Endothelial cell of umbilical vein (primary cell): ENCODE data around the gene IGSF9. TPM values are rescaled to one million over a fixed set of nuclear protein-coding genes. Genes with fewer than 3 reads are reported as not detected.

Source experiments
- BruUV-seq: library from RNA; stranded (reverse); fragments of 400-500 nt; replicated peaks from 2 replicates; lab custom pipeline; 2021; lab: Mats Ljungman, UMichigan
- CTCF ChIA-PET: fragments of 300-600, 350-600 bp; sonication (Branson Sonifier 250); formaldehyde crosslinking; loops from one replicate; lab custom pipeline; 2021; ENCODE audit warnings: antibody characterized with exemption, inconsistent platforms; lab: Charles Lee
- POLR2A ChIA-PET: fragments of 300-600, 350-600 bp; sonication (Branson Sonifier 250); formaldehyde crosslinking; loops from one replicate; lab custom pipeline; 2021; ENCODE audit warnings: antibody characterized with exemption, inconsistent platforms; lab: Charles Lee
- DNase-seq: peaks from one replicate; pipeline ENCODE4 v3.0.0-alpha.2; 2011; ENCODE audit warnings: low read depth, low spot score
- FAIRE-seq: peaks from 2 replicates; lab custom pipeline; 2011; peaks lifted over from hg19 to GRCh38; lab: Jason Lieb, UNC
- H2AFZ ChIP-seq: 2 replicates; pipeline ENCODE4 v1.6.0; 2012; ENCODE audit warnings: low read depth, low read length, control low read depth, inconsistent platforms
- H3K27ac ChIP-seq: 2 replicates; pipeline ENCODE4 v1.5.1; 2011; ENCODE audit warnings: low read depth, mild to moderate bottlenecking, control low read depth, low read length, moderate library complexity; ENCODE audit not compliant: insufficient read depth
- H3K27me3 ChIP-seq, 2 experiments: 2 replicates each; pipeline versions ENCODE4 v1.6.0 to v1.6.1; 2011; ENCODE audit warnings: low read length in 2 of 2, mixed read lengths in 1 of 2; ENCODE audit not compliant: control insufficient read depth in 2 of 2, insufficient read depth in 2 of 2
- H3K36me3 ChIP-seq, 2 experiments: 2 replicates in 1 of 2; 3 replicates in 1 of 2; pipeline ENCODE4 v1.5.1; 2011; ENCODE audit warnings: low read length in 2 of 2, mild to moderate bottlenecking in 1 of 2, moderate library complexity in 1 of 2; ENCODE audit not compliant: control insufficient read depth in 2 of 2, insufficient read depth in 2 of 2; ENCODE audit errors: extremely low read depth in 1 of 2
- H3K4me1 ChIP-seq: 3 replicates; pipeline ENCODE4 v1.5.1; 2011; ENCODE audit warnings: mild to moderate bottlenecking, low read length; ENCODE audit not compliant: control insufficient read depth, insufficient read depth; ENCODE audit errors: extremely low read depth
- H3K4me2 ChIP-seq: 2 replicates; pipeline ENCODE4 v1.6.1; 2011; ENCODE audit warnings: low read length, control low read depth, mixed read lengths; ENCODE audit not compliant: insufficient read depth
- H3K4me3 ChIP-seq, 3 experiments: fragments of 200-600 bp in 1 of 3; sonication (generic), shearing (Covaris generic) in 1 of 3; replicated peaks in 1 of 3; 2 replicates each; pipeline ENCODE4 v1.5.1; 2011 to 2016; ENCODE audit warnings: control low read depth in 3 of 3, low read length in 3 of 3, mild to moderate bottlenecking in 2 of 3, inconsistent platforms in 1 of 3, low read depth in 1 of 3, moderate library complexity in 1 of 3; ENCODE audit not compliant: insufficient read depth in 1 of 3
- H3K79me2 ChIP-seq: 2 replicates; pipeline ENCODE4 v1.6.0; 2012; ENCODE audit warnings: low read length, inconsistent platforms; ENCODE audit not compliant: control insufficient read depth, insufficient read depth
- H3K9ac ChIP-seq: replicated peaks from 2 replicates; pipeline ENCODE3; 2011; ENCODE audit warnings: low read length, control low read depth; ENCODE audit not compliant: insufficient read depth; ENCODE audit errors: extremely low read depth
- H3K9me1 ChIP-seq: replicated peaks from 3 replicates; pipeline ENCODE4 v1.6.0; 2011; ENCODE audit warnings: mild to moderate bottlenecking, low read length; ENCODE audit not compliant: control insufficient read depth, insufficient read depth; ENCODE audit errors: extremely low read depth
- H3K9me3 ChIP-seq: replicated peaks from 2 replicates; pipeline ENCODE4 v1.5.1; 2012; ENCODE audit warnings: low read length, inconsistent platforms; ENCODE audit not compliant: control insufficient read depth, insufficient read depth
- H4K20me1 ChIP-seq: replicated peaks from 2 replicates; pipeline ENCODE3; 2011; ENCODE audit warnings: mild to moderate bottlenecking, low read length; ENCODE audit not compliant: control insufficient read depth, insufficient read depth; ENCODE audit errors: extremely low read depth
- EZH2 ChIP-seq: IDR thresholded peaks from 2 replicates; pipeline ENCODE4 v1.6.1; 2012; ENCODE audit warnings: borderline replicate concordance, low read depth, mild to moderate bottlenecking, moderate library complexity, low read length, inconsistent platforms; ENCODE audit not compliant: severe bottlenecking
- FOS ChIP-seq: IDR thresholded peaks from 2 replicates; pipeline ENCODE4 v1.6.1; 2011; ENCODE audit warnings: mild to moderate bottlenecking, low read length, moderate library complexity, borderline replicate concordance; ENCODE audit not compliant: insufficient read depth
- GATA2 ChIP-seq: IDR thresholded peaks from 2 replicates; pipeline ENCODE4 v1.7.0; 2011; ENCODE audit warnings: low read depth, mild to moderate bottlenecking, moderate library complexity, mixed read lengths, low read length; ENCODE audit not compliant: insufficient read length, insufficient read depth
- JUN ChIP-seq: IDR thresholded peaks from 2 replicates; pipeline ENCODE4 v1.6.1; 2011; ENCODE audit warnings: borderline replicate concordance, low read depth; ENCODE audit not compliant: insufficient read length, insufficient read depth
- MAX ChIP-seq: IDR thresholded peaks from 2 replicates; pipeline ENCODE4 v1.6.1; 2011; ENCODE audit not compliant: insufficient read depth, insufficient read length
- MYC ChIP-seq: IDR thresholded peaks from one replicate; pipeline ENCODE4 v1.6.1; 2011; ENCODE audit warnings: mild to moderate bottlenecking, low read depth, low read length
- POLR2A ChIP-seq: IDR thresholded peaks from 2 replicates; pipeline ENCODE4 v1.6.1; 2012; ENCODE audit warnings: low read depth, mild to moderate bottlenecking, control low read depth, low read length
- POLR2AphosphoS5 ChIP-seq: IDR thresholded peaks from 2 replicates; pipeline ENCODE4 v1.6.1; 2012; ENCODE audit warnings: low read depth, mild to moderate bottlenecking, control low read depth, low read length, moderate library complexity; ENCODE audit not compliant: insufficient read depth
- dilution Hi-C: fragments of 300-500 bp; cut with MboI; formaldehyde crosslinking; loops from one replicate; pipeline ENCODE4 v1.15.0; 2019; ENCODE audit warnings: low sequenced_read_pairs; ENCODE audit not compliant: extremely low pct_ligation_motif_present
- intact Hi-C: fragments of 100-400 bp; cut with micrococcal nuclease; formaldehyde crosslinking; loops from one replicate; pipeline ENCODE4 v1.10.0; 2022
- polyA plus RNA-seq, 4 experiments: library from polyadenylated mRNA; depleted of rRNA in 3 of 4; stranded (reverse) in 3 of 4; unstranded in 1 of 4; fragments of >200 nt; gene quantifications; 2 replicates each; pipeline versions ENCODE4 v1.2.1 to v1.2.3, GENCODE V29; 2011 to 2012; ENCODE audit warnings: missing spikeins in 1 of 4
- total RNA-seq: library from RNA; stranded (reverse); gene quantifications from 2 replicates; pipeline ENCODE4 v1.2.3, GENCODE V29; 2021
- TF ChIP-seq, protein P1 (sequence below), 2 donors: IDR thresholded peaks; 1 replicate in 1 of 2; 2 replicates in 1 of 2; pipeline ENCODE4 v1.5.1; 2011; ENCODE audit warnings: low read length in 2 of 2, mild to moderate bottlenecking in 2 of 2, moderate library complexity in 2 of 2, control low read depth in 1 of 2, inconsistent platforms in 1 of 2, low read depth in 1 of 2; ENCODE audit not compliant: insufficient read depth in 1 of 2; ENCODE audit errors: extremely low read depth in 1 of 2

The IGSF9 gene
- total and polyA plus RNA-seq, 2 donors (not counting 3 experiments of a cell fraction or from before 2014, with no cell fraction given) = 0.15 TPM

DNA sequence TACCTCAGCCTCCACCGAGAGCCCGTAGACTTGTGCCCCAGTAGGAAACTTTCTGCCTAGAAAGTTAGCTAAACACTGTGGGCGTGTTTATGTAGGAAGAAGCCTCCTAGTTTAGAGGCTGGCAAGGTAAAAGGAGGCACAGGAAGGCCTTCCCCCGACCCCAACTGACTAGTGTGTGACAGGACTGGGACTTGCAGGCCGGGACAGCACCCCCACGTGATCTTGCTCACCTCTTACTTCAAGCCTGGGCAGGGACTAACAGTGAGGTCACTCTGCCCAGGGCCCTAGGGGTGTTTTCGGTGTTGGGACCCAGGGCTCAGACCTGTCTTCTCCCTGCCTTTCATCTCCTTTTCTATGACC is 19.7 kb downstream of the IGSF9 start:
- no peak for FAIRE-seq
- Histone ChIP-seq H3K9ac (peak overlapping the region; percentile 100), H3K27me3 (no peaks in the 10 kb centered on the region), H3K79me2 (peaks cover 45% of the 10 kb centered on the region), H3K4me1 (peaks cover 27% of the 10 kb centered on the region), H4K20me1 (no peaks in the 10 kb centered on the region), H3K9me3 (no peaks in the 10 kb centered on the region), H3K9me1 (no peaks in the 10 kb centered on the region), H3K36me3 (no peaks in the 10 kb centered on the region), H3K4me2 (peak overlapping the region; percentile 30), H3K4me3 (peak overlapping the region in 2 of 3 experiments; percentile 71 to 78), H3K27ac (peak overlapping the region; percentile 98), H2AFZ (peak overlapping the region; percentile 21)
- CTCF ChIA-PET = interaction anchor here (0.9 to 7.5 kb wide), 4 partner anchors 15 to 82 kb away, joined by 3 to 71 read pairs (median 8); no protein-coding TSS in a partner anchor
- dilution Hi-C loops = no loop called here
- DNase-seq = no peak
- TF ChIP-seq JUN (no peak), POLR2AphosphoS5 (no peak), GATA2 (no peak), FOS (no peak), POLR2A (no peak), MAX (no peak), MYC (no peak), EZH2 (no peak)
- TF ChIP-seq, protein P1, sequence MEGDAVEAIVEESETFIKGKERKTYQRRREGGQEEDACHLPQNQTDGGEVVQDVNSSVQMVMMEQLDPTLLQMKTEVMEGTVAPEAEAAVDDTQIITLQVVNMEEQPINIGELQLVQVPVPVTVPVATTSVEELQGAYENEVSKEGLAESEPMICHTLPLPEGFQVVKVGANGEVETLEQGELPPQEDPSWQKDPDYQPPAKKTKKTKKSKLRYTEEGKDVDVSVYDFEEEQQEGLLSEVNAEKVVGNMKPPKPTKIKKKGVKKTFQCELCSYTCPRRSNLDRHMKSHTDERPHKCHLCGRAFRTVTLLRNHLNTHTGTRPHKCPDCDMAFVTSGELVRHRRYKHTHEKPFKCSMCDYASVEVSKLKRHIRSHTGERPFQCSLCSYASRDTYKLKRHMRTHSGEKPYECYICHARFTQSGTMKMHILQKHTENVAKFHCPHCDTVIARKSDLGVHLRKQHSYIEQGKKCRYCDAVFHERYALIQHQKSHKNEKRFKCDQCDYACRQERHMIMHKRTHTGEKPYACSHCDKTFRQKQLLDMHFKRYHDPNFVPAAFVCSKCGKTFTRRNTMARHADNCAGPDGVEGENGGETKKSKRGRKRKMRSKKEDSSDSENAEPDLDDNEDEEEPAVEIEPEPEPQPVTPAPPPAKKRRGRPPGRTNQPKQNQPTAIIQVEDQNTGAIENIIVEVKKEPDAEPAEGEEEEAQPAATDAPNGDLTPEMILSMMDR (IDR thresholded peaks at IDR 0.05; ENCODE audit: extremely low read depth in 1 of 2, insufficient read depth in 1 of 2, low read depth in 1 of 2, low read length in 2 of 2) = no peak
- BruUV-seq = no TSS peak
- intact Hi-C loops = loop anchor here (1.0 to 10.0 kb wide), 2 partner anchors 20 to 1911 kb away; partner anchors contain the start of gene IGSF9
- POLR2A ChIA-PET = interaction anchor here (0.7 to 2.3 kb wide), 4 partner anchors 10 to 145 kb away, joined by 3 to 9 read pairs (median 6); partner anchors contain the start of gene DUSP23
